Measurements from ENCODE around the gene ANO4.

ANO4 gene

GRCh38 chr12:100964028-100964427, 169.5 kb downstream of the ANO4 start:
- DNase-seq (ENCODE audit: low read depth): no peak
- TF ChIP-seq MAX (IDR thresholded peaks at IDR 0.05; ENCODE audit: low read depth, low read length) (no peak), POLR2A (IDR thresholded peaks at IDR 0.05; ENCODE audit: extremely low read depth, insufficient read length) (no peak), MYC (IDR thresholded peaks at IDR 0.05; ENCODE audit: low read depth, low read length) (no peak), CTCF (IDR thresholded peaks at IDR 0.05; ENCODE audit: low read depth, low read length) (no peak)
- H3K4me3 ChIP-seq (ENCODE audit: low read depth, low read length): no peak overlapping the region

- no peak for TF ChIP-seq CTCF (IDR thresholded peaks at IDR 0.05; ENCODE audit: low read depth, low read length)
- TF ChIP-seq POLR2A (IDR thresholded peaks at IDR 0.05; ENCODE audit: extremely low read depth, insufficient read length): no peak
- no peak for TF ChIP-seq MAX (IDR thresholded peaks at IDR 0.05; ENCODE audit: low read depth, low read length)
- no peak for TF ChIP-seq MYC (IDR thresholded peaks at IDR 0.05; ENCODE audit: low read depth, low read length)
- H3K4me3 ChIP-seq (ENCODE audit: low read depth, low read length): no peak overlapping the region
- DNase-seq (ENCODE audit: low read depth): no peak
Observed at GRCh38 chr12:100967189-100967588, 172.6 kb downstream of the ANO4 start.

GRCh38 chr12:100970894-100971293, 176.3 kb downstream of the ANO4 start:
- H3K4me3 ChIP-seq (ENCODE audit: low read depth, low read length): no peak overlapping the region
- TF ChIP-seq POLR2A (IDR thresholded peaks at IDR 0.05; ENCODE audit: extremely low read depth, insufficient read length): no peak
- TF ChIP-seq MAX (IDR thresholded peaks at IDR 0.05; ENCODE audit: low read depth, low read length): no peak
- TF ChIP-seq CTCF (IDR thresholded peaks at IDR 0.05; ENCODE audit: low read depth, low read length): no peak
- no peak for TF ChIP-seq MYC (IDR thresholded peaks at IDR 0.05; ENCODE audit: low read depth, low read length)

GRCh38 chr12:100972121-100972520, 177.5 kb downstream of the ANO4 start:
- H3K4me3 ChIP-seq (ENCODE audit: low read depth, low read length): no peak overlapping the region
- TF ChIP-seq POLR2A (IDR thresholded peaks at IDR 0.05; ENCODE audit: extremely low read depth, insufficient read length) (no peak), MYC (IDR thresholded peaks at IDR 0.05; ENCODE audit: low read depth, low read length) (no peak), CTCF (IDR thresholded peaks at IDR 0.05; ENCODE audit: low read depth, low read length) (no peak), MAX (IDR thresholded peaks at IDR 0.05; ENCODE audit: low read depth, low read length) (no peak)
- DNase-seq (ENCODE audit: low read depth): no peak

More at GRCh38 chr12:100970894-100971293, 176.3 kb downstream of the ANO4 start:
- no peak for DNase-seq (ENCODE audit: low read depth)

- H3K4me3 ChIP-seq (ENCODE audit: low read depth, low read length): no peak overlapping the region
- no peak for DNase-seq (ENCODE audit: low read depth)
- TF ChIP-seq POLR2A (IDR thresholded peaks at IDR 0.05; ENCODE audit: extremely low read depth, insufficient read length): no peak
- no peak for TF ChIP-seq MYC (IDR thresholded peaks at IDR 0.05; ENCODE audit: low read depth, low read length)
- no peak for TF ChIP-seq MAX (IDR thresholded peaks at IDR 0.05; ENCODE audit: low read depth, low read length)
- TF ChIP-seq CTCF (IDR thresholded peaks at IDR 0.05; ENCODE audit: low read depth, low read length): no peak
Observed at GRCh38 chr12:100974341-100974740, 179.8 kb downstream of the ANO4 start.

GRCh38 chr12:100974747-100975146, 180.2 kb downstream of the ANO4 start:
- TF ChIP-seq CTCF (IDR thresholded peaks at IDR 0.05; ENCODE audit: low read depth, low read length) (no peak), POLR2A (IDR thresholded peaks at IDR 0.05; ENCODE audit: extremely low read depth, insufficient read length) (no peak), MYC (IDR thresholded peaks at IDR 0.05; ENCODE audit: low read depth, low read length) (no peak), MAX (IDR thresholded peaks at IDR 0.05; ENCODE audit: low read depth, low read length) (no peak)
- no peak for DNase-seq (ENCODE audit: low read depth)
- H3K4me3 ChIP-seq (ENCODE audit: low read depth, low read length): no peak overlapping the region

Data from NB4 (cell line).